CD14-positive monocyte (primary cell): ENCODE data around the gene CCDC136. TPM values are rescaled to one million over a fixed set of nuclear protein-coding genes. Genes with fewer than 3 reads are reported as not detected.

ENCODE experiments used
- DNase-seq, 3 donors: peaks; one replicate each; pipeline ENCODE4 v3.0.0-alpha.2; 2011 to 2022
- H2AFZ ChIP-seq: 2 replicates; pipeline ENCODE4 v1.6.0; 2012; ENCODE audit warnings: mild to moderate bottlenecking, low read depth, low read length, inconsistent platforms; ENCODE audit not compliant: insufficient read depth, poor library complexity, severe bottlenecking
- H3K27ac ChIP-seq, 2 donors: 1 replicate in 1 of 2; 2 replicates in 1 of 2; pipeline ENCODE4 v1.5.1; 2012 to 2013; ENCODE audit warnings: low read length in 2 of 2, control low read depth in 1 of 2, inconsistent platforms in 1 of 2, low read depth in 1 of 2, mild to moderate bottlenecking in 1 of 2
- H3K27me3 ChIP-seq, 2 donors: one replicate each; pipeline versions ENCODE4 v1.6.0 to v1.6.1; 2011 to 2013; ENCODE audit warnings: low read length in 2 of 2; ENCODE audit not compliant: control insufficient read depth in 2 of 2, insufficient read depth in 2 of 2
- H3K36me3 ChIP-seq, 2 donors: replicated peaks in 1 of 2; 1 replicate in 1 of 2; 2 replicates in 1 of 2; pipeline versions ENCODE4 v1.5.1 to v1.6.1; 2012 to 2013; ENCODE audit warnings: low read length in 2 of 2, control low read depth in 1 of 2, inconsistent platforms in 1 of 2, mild to moderate bottlenecking in 1 of 2; ENCODE audit not compliant: insufficient read depth in 2 of 2, control insufficient read depth in 1 of 2
- H3K4me1 ChIP-seq, 2 donors: 1 replicate in 1 of 2; 2 replicates in 1 of 2; pipeline versions ENCODE4 v1.5.1 to v1.6.1; 2012 to 2013; ENCODE audit warnings: low read length in 2 of 2, control low read depth in 1 of 2, inconsistent platforms in 1 of 2, mild to moderate bottlenecking in 1 of 2, moderate library complexity in 1 of 2; ENCODE audit not compliant: insufficient read depth in 2 of 2, control insufficient read depth in 1 of 2
- H3K4me2 ChIP-seq: replicated peaks from 2 replicates; pipeline ENCODE3; 2012; ENCODE audit warnings: low read length, moderate library complexity, mild to moderate bottlenecking; ENCODE audit not compliant: poor library complexity, severe bottlenecking; ENCODE audit errors: extremely low read depth
- H3K4me3 ChIP-seq, 3 experiments: fragments of 200-600 bp in 1 of 3; sonication (generic) in 1 of 3; replicated peaks in 1 of 3; 1 replicate in 2 of 3; 2 replicates in 1 of 3; pipeline ENCODE4 v1.5.1; 2011 to 2013; ENCODE audit warnings: low read length in 3 of 3, mild to moderate bottlenecking in 3 of 3, control low read depth in 2 of 3, low read depth in 2 of 3, inconsistent platforms in 1 of 3, moderate library complexity in 1 of 3
- H3K79me2 ChIP-seq: 2 replicates; pipeline ENCODE4 v1.6.0; 2012; ENCODE audit warnings: mild to moderate bottlenecking, control low read depth, inconsistent platforms, low read length, moderate library complexity; ENCODE audit not compliant: insufficient read depth
- H3K9ac ChIP-seq: 2 replicates; pipeline ENCODE4 v1.6.0; 2017; ENCODE audit warnings: low read length, mild to moderate bottlenecking; ENCODE audit not compliant: insufficient read depth, poor library complexity, severe bottlenecking
- H3K9me3 ChIP-seq, 2 donors: replicated peaks in 1 of 2; 1 replicate in 1 of 2; 2 replicates in 1 of 2; pipeline versions ENCODE4 v1.5.1 to v1.6.1; 2012 to 2013; ENCODE audit warnings: low read length in 2 of 2, control low read depth in 1 of 2; ENCODE audit not compliant: control insufficient read depth in 1 of 2, insufficient read depth in 1 of 2
- H4K20me1 ChIP-seq: 2 replicates; pipeline ENCODE4 v1.6.0; 2012; ENCODE audit warnings: mild to moderate bottlenecking, low read length, control low read depth, moderate library complexity; ENCODE audit not compliant: insufficient read depth
- H3K27ac Mint-ChIP-seq, 7 donors: one replicate each; pipeline ENCODE4 v1.8.0; 2020; ENCODE audit warnings: mild to moderate bottlenecking in 7 of 7, mixed read lengths in 7 of 7, moderate library complexity in 6 of 7, inconsistent platforms in 2 of 7
- H3K27me3 Mint-ChIP-seq, 3 donors: one replicate each; pipeline ENCODE4 v1.8.0; 2021 to 2022; ENCODE audit warnings: low read depth in 3 of 3, mild to moderate bottlenecking in 3 of 3, mixed read lengths in 3 of 3, moderate library complexity in 3 of 3, inconsistent platforms in 1 of 3
- H3K36me3 Mint-ChIP-seq, 2 donors: one replicate each; pipeline ENCODE4 v1.8.0; 2020; ENCODE audit warnings: mixed read lengths in 2 of 2, inconsistent platforms in 1 of 2, mild to moderate bottlenecking in 1 of 2
- H3K4me1 Mint-ChIP-seq: one replicate; pipeline ENCODE4 v1.8.0; 2020; ENCODE audit warnings: mild to moderate bottlenecking, mixed read lengths
- H3K4me3 Mint-ChIP-seq, 2 donors: one replicate each; pipeline ENCODE4 v1.8.0; 2020; ENCODE audit warnings: mild to moderate bottlenecking in 2 of 2, mixed read lengths in 2 of 2, moderate library complexity in 1 of 2
- H3K9me3 Mint-ChIP-seq, 7 donors: one replicate each; pipeline ENCODE4 v1.8.0; 2020 to 2022; ENCODE audit warnings: mixed read lengths in 7 of 7, mild to moderate bottlenecking in 6 of 7, moderate library complexity in 6 of 7, inconsistent platforms in 2 of 7
- CTCF ChIP-seq: fragments of 200-600 bp; IDR thresholded peaks from one replicate; pipeline ENCODE4 v1.8.0; 2022; ENCODE audit warnings: antibody characterized with exemption, mild to moderate bottlenecking
- WGBS: methylation state at CpG from one replicate; pipeline ENCODE4 v1.1.5; 2013; ENCODE audit warnings: missing lambda C conversion rate; ENCODE audit not compliant: insufficient coverage; 5-methylcytosine and 5-hydroxymethylcytosine counted together
- intact Hi-C, 2 donors: fragments of 100-400 bp; cut with micrococcal nuclease; formaldehyde crosslinking; loops; one replicate each; pipeline versions ENCODE4 v1.15.0 to v1.15.1; 2023
- polyA plus RNA-seq, 3 donors: library from polyadenylated mRNA; depleted of rRNA in 1 of 3; unstranded in 2 of 3; stranded (reverse) in 1 of 3; fragments of 300-500 nt in 2 of 3; fragments of >200 nt in 1 of 3; fragmentation: Illumina TruSeq in 2 of 3; gene quantifications; 1 replicate in 2 of 3; 2 replicates in 1 of 3; pipeline ENCODE4 v1.2.3, GENCODE V29; 2012 to 2021

Gene CCDC136
- polyA plus RNA-seq, 3 donors: 0.26 to 2.6 TPM; not detected in 1

- DNase-seq: no peak
- no peaks in the 10 kb centered on the region for H4K20me1 ChIP-seq
Observed at GRCh38 chr7:128838981-128839731, 47.4 kb downstream of the CCDC136 start.

GRCh38 chr7:128839751-128840177 lies 48.0 kb downstream of the CCDC136 start:
- intact Hi-C loops: loop anchor here in 1 of 2 donors (5.0 kb wide), 1 partner anchor 38 kb away; no protein-coding TSS in a partner anchor
- 96% methylated on average over 8 of the region's 13 CpGs for WGBS
- no peak overlapping the region for H2AFZ ChIP-seq
- no peaks in the 10 kb centered on the region for H3K9me3 ChIP-seq
- Mint-ChIP-seq H3K27ac (no peak overlapping the region), H3K36me3 (no peaks in the 10 kb centered on the region), H3K9me3 (no peaks in the 10 kb centered on the region), H3K27me3 (peaks cover 0 to 6% (median 5%) of the 10 kb centered on the region in 3 donors), H3K4me1 (peaks cover 3% of the 10 kb centered on the region), H3K4me3 (no peak overlapping the region)
- H3K27me3 ChIP-seq: no peaks in the 10 kb centered on the region
- H3K27ac ChIP-seq: no peak overlapping the region
- no peaks in the 10 kb centered on the region for H3K4me1 ChIP-seq
- no peak overlapping the region for H3K4me3 ChIP-seq
- no peak for DNase-seq
- no peak for TF ChIP-seq CTCF
- no peaks in the 10 kb centered on the region for H4K20me1 ChIP-seq
- H3K79me2 ChIP-seq: no peaks in the 10 kb centered on the region
- no peak overlapping the region for H3K9ac ChIP-seq
- H3K36me3 ChIP-seq: no peaks in the 10 kb centered on the region
- H3K4me2 ChIP-seq: no peak overlapping the region

More at GRCh38 chr7:128838981-128839731, 47.4 kb downstream of the CCDC136 start:
- peaks cover 0 to 3% of the 10 kb centered on the region in 2 donors for H3K27me3 ChIP-seq
- intact Hi-C loops: no loop called here
- H3K27me3 Mint-ChIP-seq: peaks cover under 1 to 11% (median 10%) of the 10 kb centered on the region in 3 donors
- TF ChIP-seq CTCF: no peak
- no peak overlapping the region for H3K27ac ChIP-seq
- no peak overlapping the region for H3K4me3 ChIP-seq
- no peaks in the 10 kb centered on the region for H3K4me1 ChIP-seq
- H3K36me3 Mint-ChIP-seq: no peaks in the 10 kb centered on the region
- no peaks in the 10 kb centered on the region for H3K9me3 ChIP-seq
- peaks cover 3% of the 10 kb centered on the region for H3K4me1 Mint-ChIP-seq
- no peak overlapping the region for H2AFZ ChIP-seq
- H3K9me3 Mint-ChIP-seq: no peaks in the 10 kb centered on the region
- no peak overlapping the region for H3K4me3 Mint-ChIP-seq
- no peak overlapping the region for H3K9ac ChIP-seq
- no peaks in the 10 kb centered on the region for H3K36me3 ChIP-seq
- no peak overlapping the region for H3K4me2 ChIP-seq
- 96% methylated on average over 16 of the region's 17 CpGs for WGBS
- no peak overlapping the region for H3K27ac Mint-ChIP-seq
- no peaks in the 10 kb centered on the region for H3K79me2 ChIP-seq
